Activated T-helper 1 cell treated with anti-CD3 and anti-CD28 coated beads, Interleukin-2, amount 50 U/mL, for 16 hours (primary cell): Measurements from ENCODE around the gene VGF.

Experiments
- DNase-seq, 2 donors: peaks; one replicate each; pipeline ENCODE4 v3.0.0-alpha.2; 2020; ENCODE audit warnings: low read depth in 1 of 2, low spot score in 1 of 2

Gene VGF

GRCh38 chr7:101186194-101186593, 20.8 kb upstream of the VGF start:
- no peak for DNase-seq

- no peak for DNase-seq
These were observed 20.0 kb upstream of the VGF start for GRCh38 chr7:101185258-101185839.

DNA sequence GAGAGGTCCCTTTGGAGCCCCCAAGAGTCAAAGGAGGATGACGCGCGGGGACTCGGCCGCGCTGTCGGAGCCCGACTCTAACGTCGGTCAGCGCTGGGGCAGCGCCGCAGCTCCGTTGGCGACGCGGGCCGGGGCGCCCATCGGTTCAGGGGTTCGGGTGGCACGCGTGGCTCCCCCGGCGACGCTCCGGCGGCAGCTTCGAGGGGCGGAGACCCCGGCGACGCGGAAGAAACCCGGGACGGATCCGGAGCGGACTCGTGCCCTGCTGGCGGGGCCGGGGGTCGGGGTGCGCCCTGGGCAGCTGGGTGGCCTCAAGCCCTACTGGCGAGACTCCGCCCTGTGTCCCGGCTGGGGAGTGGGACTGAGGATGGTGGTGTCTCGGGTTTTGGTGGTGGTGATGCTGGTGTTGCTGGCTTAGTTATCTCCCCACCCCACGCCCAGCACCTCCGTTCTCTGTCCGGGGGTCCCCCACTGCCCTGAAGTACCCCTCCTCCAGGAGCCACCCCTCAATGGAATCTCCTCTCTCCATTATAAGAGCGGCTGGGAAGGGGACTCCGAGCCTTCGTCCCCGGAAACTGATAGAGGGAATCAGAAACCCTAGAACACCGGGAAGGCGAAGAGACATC, 14.9 kb upstream of the VGF start, which contains the start of gene NAT16:
TSS of gene NAT16 (minus strand) at position 164 of the 626 bp plus-strand sequence. CDS start 5,486 bp downstream, outside the sequence.
- DNase-seq, result no peak

GRCh38 chr7:101179713-101180112, 14.3 kb upstream of the VGF start:
- no peak for DNase-seq

DNA sequence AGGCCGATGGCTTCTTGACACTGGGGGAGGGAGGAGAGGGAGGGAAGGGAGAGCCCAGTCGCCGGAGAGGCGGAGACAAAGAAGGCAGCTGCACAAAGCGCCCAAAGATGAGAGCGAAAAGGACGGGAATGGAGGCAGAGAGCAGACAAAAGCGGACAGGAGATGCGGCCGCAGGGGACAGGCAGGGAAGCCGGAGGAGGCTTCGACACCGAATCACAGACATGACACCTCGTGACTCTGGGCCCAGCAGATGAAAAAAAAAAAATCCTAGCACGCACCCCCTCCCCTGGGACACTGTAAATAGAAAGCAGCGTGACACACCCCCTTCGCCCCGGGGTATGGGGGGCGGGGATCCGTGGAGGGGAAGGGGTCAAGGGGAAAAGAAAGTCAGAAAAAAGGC, 13.7 kb upstream of the VGF start:
- no peak for DNase-seq

- no peak for DNase-seq
These were observed 12.3 kb upstream of the VGF start for GRCh38 chr7:101177644-101178043.

- no peak for DNase-seq
These were observed 10.3 kb upstream of the VGF start for GRCh38 chr7:101175664-101176063.

- DNase-seq, result no peak
These were observed 9.0 kb upstream of the VGF start for GRCh38 chr7:101174322-101174854.

DNA sequence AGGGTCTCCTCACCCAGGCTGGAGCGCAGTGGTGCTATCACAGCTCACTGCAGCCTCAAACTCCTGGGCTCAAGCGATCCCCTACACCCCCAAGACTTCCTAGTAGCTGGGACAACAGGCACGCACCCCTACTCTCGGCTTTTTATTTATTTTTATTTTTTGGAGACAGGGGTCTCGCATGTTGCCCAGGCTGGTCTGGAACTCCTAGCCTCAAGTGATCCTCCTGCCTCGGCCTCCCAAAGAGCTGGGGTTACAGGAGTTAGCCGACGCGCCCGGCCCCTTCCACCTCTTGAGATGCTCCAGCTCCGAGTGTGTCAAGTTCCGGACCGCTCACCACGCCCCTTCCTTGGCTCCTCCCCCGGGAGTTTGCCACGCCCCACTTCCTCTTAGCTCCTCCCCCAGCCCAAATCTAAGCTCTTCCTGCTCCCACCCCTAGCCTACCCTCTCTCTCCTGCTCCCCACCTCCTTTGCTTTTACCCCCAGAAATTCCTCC, 8.4 kb upstream of the VGF start:
- DNase-seq, result peak in 1 of 2 donors; percentile 33

GRCh38 chr7:101172854-101173751, 7.7 kb upstream of the VGF start:
- no peak for DNase-seq

- DNase-seq, result no peak
These were observed 6.9 kb upstream of the VGF start for GRCh38 chr7:101172005-101172853.

DNA sequence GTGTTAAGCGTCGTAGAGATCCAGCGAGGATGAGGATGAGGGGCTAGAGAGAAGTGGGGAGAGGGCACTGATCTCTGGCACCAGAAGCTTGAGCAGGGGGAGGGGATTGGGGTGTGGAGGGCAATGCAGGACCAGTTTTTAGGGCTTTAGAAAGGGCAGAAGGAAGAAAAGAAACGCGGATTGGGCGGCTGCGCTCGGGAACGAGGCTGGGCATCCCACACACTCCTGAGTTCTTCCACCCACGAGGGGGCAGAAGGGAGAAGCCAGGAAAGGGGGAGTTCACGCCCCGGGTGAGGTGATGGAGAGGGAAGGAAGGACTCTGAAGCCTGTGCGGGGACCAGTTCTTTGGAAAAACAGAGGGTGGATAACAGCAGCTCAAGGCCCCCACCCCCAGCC, 6.1 kb upstream of the VGF start:
- DNase-seq, result no peak

GRCh38 chr7:101170617-101171441, 5.5 kb upstream of the VGF start:
- DNase-seq, result no peak

DNA sequence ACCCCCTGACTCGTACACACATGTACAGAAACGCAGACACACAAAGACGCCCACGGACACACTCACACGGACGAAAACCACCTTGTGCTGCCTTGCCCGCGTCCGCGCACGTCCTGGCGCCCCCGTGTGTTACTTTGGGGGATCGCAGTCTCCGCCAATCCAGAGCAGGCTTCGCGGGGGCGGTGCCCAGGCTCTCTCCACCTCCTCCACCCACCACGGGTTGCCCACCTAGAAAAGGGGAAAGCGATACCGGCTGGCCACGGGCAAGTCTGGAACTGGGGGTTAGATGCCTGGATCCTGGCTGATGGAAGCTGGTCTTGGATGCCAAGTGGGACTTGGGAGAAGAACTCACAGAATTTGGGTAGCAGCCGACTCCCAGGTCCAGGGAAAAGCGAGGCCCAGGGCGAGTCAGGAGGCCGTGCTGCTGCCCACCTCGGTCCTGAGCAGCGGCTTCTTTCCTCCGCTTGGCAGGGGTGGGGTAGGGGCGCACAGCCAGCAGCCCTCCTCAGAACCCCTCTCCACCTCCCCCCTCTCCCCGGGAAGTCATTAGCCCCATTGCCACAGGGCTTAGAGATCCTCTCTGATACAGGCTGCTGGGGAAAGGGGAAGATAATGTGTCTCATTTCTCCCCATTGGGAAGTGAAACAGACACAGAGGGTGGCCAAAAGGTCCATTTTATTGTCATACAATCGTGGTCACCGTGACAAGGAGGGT, 4.6 kb upstream of the VGF start:
- DNase-seq, result peak; percentile 64 to 66

DNA sequence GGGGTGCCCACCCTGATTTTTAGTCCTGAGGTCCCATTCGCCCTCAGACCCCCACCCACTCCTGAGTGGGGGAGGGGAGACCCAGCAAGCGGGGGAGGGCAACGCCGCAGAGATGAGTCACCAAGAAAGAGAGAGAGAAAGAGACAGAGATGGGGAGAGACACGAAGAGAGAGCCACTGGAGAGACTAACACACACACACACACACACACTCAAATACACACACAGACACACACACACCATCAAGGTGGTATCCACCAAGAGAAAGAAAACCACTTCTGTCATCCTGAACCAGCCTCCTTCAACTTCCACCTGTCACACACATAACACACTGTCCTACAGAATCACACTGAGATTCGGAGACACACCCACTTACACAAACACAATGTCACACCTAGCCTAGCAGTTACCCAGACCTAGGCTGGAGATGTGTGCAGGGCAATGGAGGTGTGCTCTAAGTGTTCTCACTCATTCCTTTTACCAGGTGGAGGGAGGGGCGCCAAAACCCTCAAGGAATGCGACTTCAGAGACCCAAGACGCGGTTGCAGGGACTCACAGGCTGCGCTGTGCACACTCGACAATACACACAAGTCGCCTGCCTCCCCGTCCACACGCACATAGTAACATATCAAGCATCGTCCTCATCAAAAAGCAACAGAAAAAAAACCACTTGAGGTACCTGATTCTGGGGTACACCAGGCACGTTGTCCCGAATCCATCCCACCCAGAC, 3.9 kb upstream of the VGF start:
- no peak for DNase-seq

GRCh38 chr7:101168412-101169049, 3.2 kb upstream of the VGF start:
- DNase-seq, result no peak

DNA sequence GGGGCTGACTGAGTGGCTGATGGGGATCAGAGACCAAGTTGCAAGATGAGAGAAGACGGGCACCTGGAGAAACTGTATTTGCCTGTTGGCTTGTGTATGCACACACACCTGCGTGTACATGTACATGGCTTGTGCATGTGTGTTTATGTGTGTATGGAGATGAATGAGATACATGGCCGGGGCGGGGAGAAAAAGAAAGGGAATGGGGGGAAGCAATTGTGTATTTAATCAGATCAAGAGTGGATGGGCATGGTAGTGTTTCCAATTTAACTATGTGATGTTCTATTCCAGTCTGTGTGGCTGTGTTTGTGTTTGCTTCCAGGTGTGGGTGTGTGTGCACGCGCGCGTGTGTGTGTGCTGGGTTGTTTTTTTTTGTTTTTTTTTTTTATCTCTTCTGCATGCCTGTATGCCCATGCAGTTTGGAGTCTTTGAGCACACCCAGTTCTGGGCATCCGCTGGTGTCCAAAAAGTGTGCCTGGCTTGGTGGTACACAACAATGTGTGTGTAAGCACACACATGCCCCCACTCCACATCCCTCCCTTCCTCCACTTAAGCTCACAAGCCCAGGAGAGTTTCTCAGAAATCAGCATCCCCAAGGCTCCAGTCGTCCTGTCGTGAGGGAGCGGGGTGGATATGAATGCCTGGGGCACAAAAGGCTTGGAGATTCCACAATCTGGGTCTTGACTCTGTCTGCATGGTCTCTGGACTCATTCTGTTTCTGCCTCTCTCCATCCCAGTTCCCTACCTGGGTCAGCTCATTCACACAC, 2.5 kb upstream of the VGF start:
- no peak for DNase-seq
